ENCODE measurements around the gene TEX38. TPM values are rescaled to one million over a fixed set of nuclear protein-coding genes. Genes with fewer than 3 reads are reported as not detected.
"Not testable (repeated sequence)": the region's sequence is repeated elsewhere in the genome, so short reads cannot be mapped to it uniquely, and the experiment has no call there.

Gene TEX38
- polyA plus RNA-seq, 1 experiment, result 0.07 TPM

DNA sequence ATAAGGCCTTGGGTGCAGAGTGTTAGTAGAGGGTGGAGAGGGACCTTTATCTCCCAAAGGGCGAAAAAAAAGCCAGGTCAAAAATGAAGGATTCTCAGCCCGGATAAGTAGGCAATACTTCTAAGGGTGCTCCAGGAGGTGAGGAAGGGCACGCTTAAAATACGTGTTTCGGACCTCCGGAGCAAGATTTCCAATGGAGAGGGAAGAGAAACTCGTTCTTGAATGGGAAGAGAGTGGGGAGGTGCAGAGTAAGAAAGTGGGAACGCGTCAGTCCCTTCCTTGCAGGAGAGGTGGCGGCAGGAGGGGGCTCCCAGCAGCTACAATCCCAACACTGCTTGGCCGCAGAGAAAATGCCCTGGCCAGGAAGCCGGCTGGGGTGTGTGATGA lies 46.7 kb downstream of the TEX38 start:
- H3K27me3 ChIP-seq (ENCODE audit: control insufficient read depth, insufficient read depth, low read length), result peaks cover 4% of the 10 kb centered on the region
- CTCF ChIA-PET, result interaction anchor here (0.7 to 1.9 kb wide), 3 partner anchors 14 to 96 kb away, joined by 3 read pairs; no protein-coding TSS in a partner anchor
- DNase-seq (ENCODE audit: low read depth), result no peak
- peaks cover 1% of the 10 kb centered on the region; the same call in 1 of the 2 replicates for H3K36me3 ChIP-seq (ENCODE audit: control insufficient read depth, insufficient read depth, low read length)
- POLR2A ChIA-PET, result interaction anchor here (0.6 kb wide), 1 partner anchor 58 kb away, joined by 3 read pairs; no protein-coding TSS in a partner anchor
- TF ChIP-seq CTCF (IDR thresholded peaks at IDR 0.05; ENCODE audit: insufficient read depth, low read depth, low read length), result no peak
- H3K4me3 ChIP-seq (ENCODE audit: low read depth, low read length), result peak overlapping the region; percentile 90

DNA sequence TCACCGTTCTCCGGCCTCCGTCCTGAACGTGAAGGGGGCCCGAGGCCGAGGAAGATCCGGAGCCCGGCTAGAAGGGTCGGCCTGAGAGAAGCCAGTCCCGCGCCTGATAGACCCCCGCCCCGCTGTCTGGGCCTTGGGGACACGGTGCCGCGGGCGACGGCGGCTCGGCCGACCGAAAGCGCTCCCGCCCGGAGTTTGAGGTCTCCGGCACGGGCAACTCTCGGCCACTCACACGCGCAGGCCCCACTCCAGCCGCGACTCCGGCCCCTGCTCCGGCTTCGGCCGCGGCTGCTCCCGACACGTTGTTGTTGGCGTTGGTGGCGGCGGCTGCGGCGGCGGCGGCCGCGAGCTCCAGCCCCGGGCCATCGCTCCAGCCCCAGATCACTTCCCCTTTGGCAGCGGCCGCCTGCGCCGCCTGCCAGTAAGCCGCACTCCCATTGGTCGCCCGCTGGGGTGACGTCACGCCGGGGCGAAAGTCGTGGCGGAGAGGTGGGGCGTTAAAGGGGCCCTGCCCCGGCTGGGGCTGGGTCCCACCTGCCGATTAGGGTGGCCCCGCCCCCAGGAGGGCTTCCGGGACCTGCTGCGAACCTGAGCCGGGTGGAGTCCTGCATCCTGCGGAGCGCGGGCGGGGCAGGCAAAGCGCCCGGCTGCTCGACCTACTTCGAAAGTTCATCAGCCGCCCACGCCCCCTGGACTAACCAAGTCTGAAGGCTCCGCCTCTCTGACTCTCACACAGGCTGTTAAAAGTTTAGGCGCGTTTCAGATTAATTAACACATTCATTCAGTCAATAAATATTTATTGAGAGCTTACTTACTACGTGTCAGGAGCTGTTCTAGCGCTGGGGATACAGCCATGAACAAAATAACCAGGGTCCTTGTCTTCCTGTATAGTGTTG lies 47.3 kb downstream of the TEX38 start, which contains the start of gene EFCAB14:
TSS of gene EFCAB14 (minus strand) at position 388 of the 896 bp plus-strand sequence. CDS start 1,027 bp downstream, outside the sequence.
- no peak for TF ChIP-seq CTCF (IDR thresholded peaks at IDR 0.05; ENCODE audit: insufficient read depth, low read depth, low read length)

GRCh38 chr1:46719689-46720088 lies 48.0 kb downstream of the TEX38 start:
- no peaks in the 10 kb centered on the region; the same call in 1 of the 2 replicates for H3K36me3 ChIP-seq (ENCODE audit: control insufficient read depth, insufficient read depth, low read length)
- ChIA-PET POLR2A (no interaction called here), CTCF (no interaction called here)
- TF ChIP-seq CTCF (IDR thresholded peaks at IDR 0.05; ENCODE audit: insufficient read depth, low read depth, low read length), result no peak
- peaks cover 4% of the 10 kb centered on the region for H3K27me3 ChIP-seq (ENCODE audit: control insufficient read depth, insufficient read depth, low read length)
- DNase-seq (ENCODE audit: low read depth), result no peak
- no peak overlapping the region; the same call in 1 of the 2 replicates for H3K4me3 ChIP-seq (ENCODE audit: low read depth, low read length)

More for the DNA sequence above, 47.3 kb downstream of the TEX38 start, which contains the start of gene EFCAB14:
- no peaks in the 10 kb centered on the region; the same call in 1 of the 2 replicates for H3K36me3 ChIP-seq (ENCODE audit: control insufficient read depth, insufficient read depth, low read length)
- ChIA-PET POLR2A (interaction anchor here (0.6 kb wide), 1 partner anchor 58 kb away, joined by 3 read pairs; no protein-coding TSS in a partner anchor), CTCF (interaction anchor here (1.5 to 1.9 kb wide), 2 partner anchors 13 to 19 kb away, joined by 3 read pairs; no protein-coding TSS in a partner anchor)
- peak; percentile 42 for DNase-seq (ENCODE audit: low read depth)
- H3K4me3 ChIP-seq (ENCODE audit: low read depth, low read length), result peak within 1 kb of the TSS; percentile 90
- peaks cover 4% of the 10 kb centered on the region for H3K27me3 ChIP-seq (ENCODE audit: control insufficient read depth, insufficient read depth, low read length)

DNA sequence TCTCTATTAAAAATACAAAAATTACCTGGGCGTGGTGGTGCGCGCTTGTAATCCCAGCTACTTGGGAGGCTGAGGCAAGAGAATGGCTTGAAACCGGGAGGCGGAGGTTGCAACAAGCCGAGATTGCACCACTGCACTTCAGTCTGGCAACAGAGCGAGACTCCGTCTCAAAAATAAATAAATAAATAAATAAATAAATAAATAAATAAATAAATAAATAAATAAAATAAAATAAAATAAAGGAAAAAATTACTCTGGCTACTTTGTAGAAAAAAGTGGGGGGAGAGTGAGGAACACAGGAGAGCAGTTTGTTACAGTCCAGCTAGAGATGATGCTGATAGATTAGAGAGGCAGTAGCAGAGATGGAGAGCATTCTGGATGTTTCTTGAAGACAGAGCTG lies 48.7 kb downstream of the TEX38 start:
- POLR2A ChIA-PET; DNase-seq (ENCODE audit: low read depth); H3K36me3 ChIP-seq (ENCODE audit: control insufficient read depth, insufficient read depth, low read length); H3K4me3 ChIP-seq (ENCODE audit: low read depth, low read length); H3K27me3 ChIP-seq (ENCODE audit: control insufficient read depth, insufficient read depth, low read length); CTCF ChIA-PET: not testable (repeated sequence)

DNA sequence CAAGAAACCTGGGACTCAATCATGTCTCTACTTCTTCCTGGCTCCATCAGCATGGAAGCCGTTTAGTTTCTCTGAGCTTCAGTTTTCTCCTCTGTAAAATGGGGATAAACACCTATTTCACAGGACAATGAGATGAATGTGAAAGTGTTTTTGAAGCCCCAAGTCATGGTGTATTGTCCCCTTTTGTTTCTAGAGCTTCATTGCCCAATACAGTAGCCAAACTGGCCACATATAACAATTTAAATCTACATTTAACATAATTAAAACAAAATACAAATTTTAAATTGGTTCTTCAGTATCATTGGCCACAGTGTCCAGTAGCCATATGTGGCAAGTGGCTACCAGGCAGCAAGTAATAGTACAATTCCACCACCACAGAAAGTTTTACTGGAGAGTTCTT lies 49.5 kb downstream of the TEX38 start:
- TF ChIP-seq CTCF (IDR thresholded peaks at IDR 0.05; ENCODE audit: insufficient read depth, low read depth, low read length), result no peak
- Histone ChIP-seq H3K4me3 (ENCODE audit: low read depth, low read length) (no peak overlapping the region), H3K36me3 (ENCODE audit: control insufficient read depth, insufficient read depth, low read length) (no peaks in the 10 kb centered on the region), H3K27me3 (ENCODE audit: control insufficient read depth, insufficient read depth, low read length) (peaks cover 4% of the 10 kb centered on the region)
- POLR2A ChIA-PET, result no interaction called here
- DNase-seq (ENCODE audit: low read depth), result no peak
- CTCF ChIA-PET, result interaction anchor here (1.0 kb wide), 1 partner anchor 117 kb away, joined by 3 read pairs; the partner anchor contains the start of gene MKNK1
